A549 (cell line): ENCODE measurements around the gene CEP112.

ENCODE experiments used
- MAFK ChIP-seq: fragments of 450-650 bp; IDR thresholded peaks from 2 replicates; pipeline ENCODE4 v1.6.1; 2014; ENCODE audit not compliant: partially characterized antibody
- POLR2A ChIP-seq: IDR thresholded peaks from 2 replicates; pipeline ENCODE4 v1.6.1; 2012; ENCODE audit warnings: mild to moderate bottlenecking, low read length
- RAD21 ChIP-seq, 2 experiments: fragments of >200 bp in 1 of 2; sonication (Bioruptor Twin) in 1 of 2; formaldehyde crosslinking in 1 of 2; IDR thresholded peaks in 1 of 2; conservative IDR thresholded peaks in 1 of 2; 2 replicates in 1 of 2; 3 replicates in 1 of 2; pipeline ENCODE4 v1.6.1; 2012 to 2018; ENCODE audit warnings: inconsistent platforms in 1 of 2
- TF ChIP-seq, protein P1 (sequence below): fragments of >200 bp; sonication (Bioruptor Twin); formaldehyde crosslinking; IDR thresholded peaks from 3 replicates; pipeline ENCODE4 v1.5.1; 2016

- TF ChIP-seq POLR2A, result no peak
- no peak for TF ChIP-seq MAFK
- TF ChIP-seq RAD21 (conservative IDR thresholded peaks at IDR 0.05 in 1 of 2, IDR thresholded peaks at IDR 0.05 in 1 of 2), result no peak
- TF ChIP-seq, protein P1, sequence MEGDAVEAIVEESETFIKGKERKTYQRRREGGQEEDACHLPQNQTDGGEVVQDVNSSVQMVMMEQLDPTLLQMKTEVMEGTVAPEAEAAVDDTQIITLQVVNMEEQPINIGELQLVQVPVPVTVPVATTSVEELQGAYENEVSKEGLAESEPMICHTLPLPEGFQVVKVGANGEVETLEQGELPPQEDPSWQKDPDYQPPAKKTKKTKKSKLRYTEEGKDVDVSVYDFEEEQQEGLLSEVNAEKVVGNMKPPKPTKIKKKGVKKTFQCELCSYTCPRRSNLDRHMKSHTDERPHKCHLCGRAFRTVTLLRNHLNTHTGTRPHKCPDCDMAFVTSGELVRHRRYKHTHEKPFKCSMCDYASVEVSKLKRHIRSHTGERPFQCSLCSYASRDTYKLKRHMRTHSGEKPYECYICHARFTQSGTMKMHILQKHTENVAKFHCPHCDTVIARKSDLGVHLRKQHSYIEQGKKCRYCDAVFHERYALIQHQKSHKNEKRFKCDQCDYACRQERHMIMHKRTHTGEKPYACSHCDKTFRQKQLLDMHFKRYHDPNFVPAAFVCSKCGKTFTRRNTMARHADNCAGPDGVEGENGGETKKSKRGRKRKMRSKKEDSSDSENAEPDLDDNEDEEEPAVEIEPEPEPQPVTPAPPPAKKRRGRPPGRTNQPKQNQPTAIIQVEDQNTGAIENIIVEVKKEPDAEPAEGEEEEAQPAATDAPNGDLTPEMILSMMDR, result no peak
Observed at GRCh38 chr17:65745241-65745640, 446.7 kb downstream of the CEP112 start.
